ENCODE measurements around the gene COBL. TPM values are rescaled to one million over a fixed set of nuclear protein-coding genes. Genes with fewer than 3 reads are reported as not detected.

Gene COBL
- total RNA-seq, 2 donors from 2014 or later, result 36.5 to 46.6 TPM

GRCh38 chr7:51014811-51015210 is 301.8 kb downstream of the COBL start:
- Histone ChIP-seq H3K27me3 (replicated peaks; ENCODE audit: insufficient read depth) (no peaks in the 10 kb centered on the region), H3K4me1 (replicated peaks) (no peaks in the 10 kb centered on the region), H3K36me3 (no peaks in the 10 kb centered on the region), H3K27ac (no peak overlapping the region), H3K9me3 (no peaks in the 10 kb centered on the region), H3K4me3 (no peak overlapping the region)
- TF ChIP-seq POLR2AphosphoS5 (IDR thresholded peaks at IDR 0.05) (no peak), POLR2A (IDR thresholded peaks at IDR 0.05) (no peak), CTCF (IDR thresholded peaks at IDR 0.05) (no peak)
- intact Hi-C loops (cut with DNase I), result no loop called here
- DNase-seq (ENCODE audit: low spot score), result no peak
- WGBS, result 80% methylated on average over 15 of the region's 16 CpGs

DNA sequence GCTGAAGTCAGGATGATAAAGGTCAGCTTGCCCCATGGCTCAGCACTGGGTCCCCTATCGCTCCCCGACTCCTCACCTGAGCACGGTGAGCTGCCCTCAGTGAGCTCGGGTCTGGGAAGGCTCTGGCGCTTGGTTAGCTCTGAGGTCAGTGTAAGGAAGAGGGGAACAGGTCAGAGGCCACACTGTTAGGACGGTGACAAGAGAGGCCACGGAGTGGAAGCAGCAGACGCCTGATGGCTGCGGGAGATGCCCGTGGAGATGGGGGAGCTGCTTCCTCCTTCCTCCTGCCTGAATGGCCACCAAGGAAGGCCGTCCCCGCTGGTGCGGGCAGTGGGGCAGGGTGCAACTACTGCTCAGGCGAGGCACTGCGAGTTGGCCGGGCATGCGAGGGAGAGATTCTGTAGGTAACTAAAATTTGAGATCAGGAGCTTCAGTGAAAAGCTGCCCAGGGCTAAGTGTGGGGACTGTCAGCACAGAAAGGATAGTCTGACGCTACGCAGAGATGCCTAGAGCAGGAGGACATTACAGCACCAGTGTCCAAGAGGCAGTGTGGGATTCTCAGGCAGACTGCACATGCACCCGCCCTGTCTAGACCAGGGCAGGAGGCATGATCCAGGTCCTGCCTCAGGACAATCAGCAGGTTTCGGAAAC is 302.6 kb downstream of the COBL start:
- no peak for DNase-seq (ENCODE audit: low spot score)
- 80% methylated on average over 21 of the region's 21 CpGs for WGBS

DNA sequence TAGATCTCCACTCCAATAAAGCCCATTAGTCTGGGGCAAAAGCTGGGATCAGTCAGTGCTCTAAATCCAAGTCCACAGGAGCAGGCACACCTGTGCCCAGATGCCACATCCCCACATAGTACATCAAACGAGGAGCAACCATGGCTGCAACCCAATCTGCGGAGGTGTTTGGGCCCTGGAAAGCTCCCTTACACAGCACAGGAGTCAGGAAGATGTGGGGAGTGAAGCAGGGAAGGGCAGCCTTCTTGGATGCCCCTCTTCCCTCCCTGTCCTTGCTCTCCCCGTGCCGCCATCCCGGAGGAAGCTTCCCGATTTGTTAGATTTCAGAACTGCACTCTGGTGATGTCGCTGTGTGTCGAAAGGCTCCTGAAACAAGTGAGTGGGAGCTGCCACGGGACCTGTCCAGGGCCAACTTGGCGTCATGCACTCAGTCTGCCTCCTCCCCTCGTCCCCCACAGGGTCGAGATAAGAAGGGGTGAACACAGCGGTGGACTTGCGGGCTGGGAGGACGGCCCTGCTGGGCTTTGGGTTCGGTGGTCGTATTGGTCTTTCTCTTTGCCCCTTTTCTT is 303.3 kb downstream of the COBL start:
- Histone ChIP-seq H3K36me3 (no peaks in the 10 kb centered on the region), H3K27ac (no peak overlapping the region), H3K9me3 (no peaks in the 10 kb centered on the region), H3K4me1 (replicated peaks) (no peaks in the 10 kb centered on the region), H3K27me3 (replicated peaks; ENCODE audit: insufficient read depth) (no peaks in the 10 kb centered on the region), H3K4me3 (no peak overlapping the region)
- intact Hi-C loops (cut with DNase I), result no loop called here
- TF ChIP-seq POLR2AphosphoS5 (IDR thresholded peaks at IDR 0.05) (no peak), CTCF (IDR thresholded peaks at IDR 0.05) (no peak), POLR2A (IDR thresholded peaks at IDR 0.05) (no peak)
- WGBS, result 90% methylated on average over 17 of the region's 17 CpGs
- DNase-seq (ENCODE audit: low spot score), result peak; percentile 2

More for the DNA sequence above, 302.6 kb downstream of the COBL start:
- intact Hi-C loops (cut with DNase I), result no loop called here
- no peak overlapping the region for H3K4me3 ChIP-seq
- TF ChIP-seq CTCF (IDR thresholded peaks at IDR 0.05) (no peak), POLR2AphosphoS5 (IDR thresholded peaks at IDR 0.05) (no peak), POLR2A (IDR thresholded peaks at IDR 0.05) (no peak)
- no peaks in the 10 kb centered on the region for H3K4me1 ChIP-seq (replicated peaks)
- H3K27me3 ChIP-seq (replicated peaks; ENCODE audit: insufficient read depth), result no peaks in the 10 kb centered on the region
- H3K36me3 ChIP-seq, result no peaks in the 10 kb centered on the region
- no peaks in the 10 kb centered on the region for H3K9me3 ChIP-seq
- H3K27ac ChIP-seq, result no peak overlapping the region

GRCh38 chr7:51012569-51013217 is 303.9 kb downstream of the COBL start:
- no peaks in the 10 kb centered on the region for H3K27me3 ChIP-seq (replicated peaks; ENCODE audit: insufficient read depth)
- H3K27ac ChIP-seq, result no peak overlapping the region
- intact Hi-C loops (cut with DNase I), result no loop called here
- TF ChIP-seq POLR2AphosphoS5 (IDR thresholded peaks at IDR 0.05), result no peak
- no peak for TF ChIP-seq POLR2A (IDR thresholded peaks at IDR 0.05)
- no peak for TF ChIP-seq CTCF (IDR thresholded peaks at IDR 0.05)
- 86% methylated on average over 8 of the region's 8 CpGs for WGBS
- no peak for DNase-seq (ENCODE audit: low spot score)
- H3K4me3 ChIP-seq, result no peak overlapping the region
- no peaks in the 10 kb centered on the region for H3K36me3 ChIP-seq
- no peaks in the 10 kb centered on the region for H3K9me3 ChIP-seq
- no peaks in the 10 kb centered on the region for H3K4me1 ChIP-seq (replicated peaks)

All from prostate gland (tissue), 2 donors.